Right atrium auricular region (tissue), 2 donors: ENCODE data around the gene NOP9. TPM values are rescaled to one million over a fixed set of nuclear protein-coding genes. Genes with fewer than 3 reads are reported as not detected.

Source experiments
- DNase-seq: peaks from one replicate; pipeline ENCODE4 v3.0.0-alpha.2; 2019; ENCODE audit warnings: low spot score
- H3K27ac ChIP-seq, 2 donors: fragments of 200-600 bp; sonication (generic); 1 replicate in 1 of 2; 2 replicates in 1 of 2; pipeline ENCODE4 v1.5.1; 2016 to 2019
- H3K27me3 ChIP-seq, 2 donors: fragments of 200-600 bp; sonication (generic); one replicate each; pipeline versions ENCODE4 v1.5.1 to v1.6.0; 2017 to 2019
- H3K36me3 ChIP-seq: fragments of 200-600 bp; sonication (generic); one replicate; pipeline ENCODE4 v1.5.1; 2016
- H3K4me1 ChIP-seq, 2 donors: fragments of 200-600 bp; sonication (generic); one replicate each; pipeline versions ENCODE4 v1.5.1 to v1.6.0; 2017 to 2019
- H3K4me3 ChIP-seq, 2 donors: fragments of 200-600 bp; sonication (generic); 1 replicate in 1 of 2; 2 replicates in 1 of 2; pipeline ENCODE4 v1.5.1; 2017 to 2019; ENCODE audit warnings: mild to moderate bottlenecking in 1 of 2, moderate library complexity in 1 of 2
- H3K9me3 ChIP-seq, 2 donors: fragments of 200-600 bp; sonication (generic); one replicate each; pipeline ENCODE4 v1.5.1; 2019
- CTCF ChIP-seq, 2 donors: fragments of 200-600 bp; sonication (generic); IDR thresholded peaks; one replicate each; pipeline ENCODE4 v1.5.1; 2019; ENCODE audit warnings: antibody characterized with exemption in 2 of 2
- total RNA-seq, 2 donors: library from RNA; depleted of rRNA; stranded (reverse); fragments of >200 nt; gene quantifications; one replicate each; pipeline ENCODE4 v1.1.0, GENCODE V29; 2016

The NOP9 gene
- total RNA-seq, 2 donors from 2014 or later: 13.9 to 15.5 TPM

DNA sequence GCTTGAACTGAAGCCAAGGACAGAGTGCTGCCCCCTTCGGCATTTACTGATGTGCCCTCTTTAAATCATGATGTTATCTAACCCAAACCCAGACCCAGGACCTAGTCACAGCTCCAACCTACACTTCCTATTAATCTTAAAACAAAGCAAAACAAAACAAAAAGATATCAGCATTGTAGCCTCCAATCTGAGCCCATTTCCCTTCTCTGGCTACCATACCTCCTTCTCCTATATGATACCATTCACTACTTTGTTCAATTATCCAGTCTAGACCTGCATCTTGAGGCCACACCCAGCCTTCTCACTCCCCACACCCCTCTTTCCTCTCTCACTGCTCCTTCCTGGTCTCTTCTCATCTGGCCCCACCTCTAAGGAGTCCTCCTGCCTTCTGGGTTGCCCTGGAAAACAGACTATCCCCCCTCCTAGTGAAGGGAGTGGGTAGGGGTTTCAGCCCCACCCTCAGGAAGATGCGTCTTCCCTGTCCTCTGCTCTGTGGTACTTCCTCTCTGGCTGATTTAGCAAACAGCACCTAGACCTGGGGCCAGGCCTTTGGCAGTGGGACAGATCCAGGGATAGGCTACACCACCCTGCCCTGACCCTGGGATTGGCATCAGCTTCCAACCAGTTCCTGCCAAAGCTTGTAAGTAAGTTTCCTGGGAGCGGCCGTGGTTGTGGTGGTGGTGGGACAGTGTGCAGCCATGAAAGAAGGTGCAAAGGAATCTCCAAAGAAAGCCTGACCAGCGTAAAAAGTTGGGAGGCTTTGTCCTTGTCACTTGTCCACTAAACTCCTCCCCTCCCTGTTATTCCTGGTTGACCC, 14.9 kb downstream of the NOP9 start:
- no peak for TF ChIP-seq CTCF (IDR thresholded peaks at IDR 0.05)
- Histone ChIP-seq H3K4me3 (no peak overlapping the region), H3K36me3 (no peaks in the 10 kb centered on the region), H3K9me3 (no peaks in the 10 kb centered on the region), H3K27me3 (no peaks in the 10 kb centered on the region), H3K4me1 (peaks cover 0 to 73% of the 10 kb centered on the region in 2 donors), H3K27ac (peak overlapping the region in 1 of 2 donors; percentile 26)
- DNase-seq: no peak

DNA sequence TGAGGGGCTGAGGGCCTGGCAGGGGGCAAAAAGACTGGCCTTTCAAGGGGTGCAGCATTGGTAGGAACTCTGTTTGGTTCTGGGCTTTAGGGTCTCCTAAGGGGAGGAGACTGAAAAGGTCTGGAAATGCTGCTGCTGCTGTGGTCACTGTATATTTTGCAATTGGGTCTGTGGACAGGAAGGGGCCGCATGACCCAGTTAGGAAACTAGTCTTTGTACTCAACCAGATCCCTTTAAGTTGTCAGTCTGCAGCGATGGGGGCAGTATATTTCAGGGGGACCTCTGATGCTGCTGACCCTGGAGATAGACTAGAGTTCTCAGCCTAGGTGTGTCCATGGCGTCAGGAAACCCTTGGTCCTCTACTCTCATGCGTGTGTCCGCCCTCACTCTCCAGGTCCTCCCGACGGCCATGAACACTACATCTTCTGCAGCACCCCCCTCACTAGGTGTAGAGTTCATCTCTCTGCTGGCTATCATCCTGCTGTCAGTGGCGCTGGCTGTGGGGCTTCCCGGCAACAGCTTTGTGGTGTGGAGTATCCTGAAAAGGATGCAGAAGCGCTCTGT, 15.7 kb downstream of the NOP9 start:
- no peak overlapping the region for H3K4me3 ChIP-seq
- no peaks in the 10 kb centered on the region for H3K9me3 ChIP-seq
- H3K27ac ChIP-seq: peak overlapping the region; percentile 17 to 48
- no peak for DNase-seq
- peaks cover 0 to 66% of the 10 kb centered on the region in 2 donors for H3K4me1 ChIP-seq
- no peaks in the 10 kb centered on the region for H3K27me3 ChIP-seq
- no peaks in the 10 kb centered on the region for H3K36me3 ChIP-seq
- no peak for TF ChIP-seq CTCF (IDR thresholded peaks at IDR 0.05)

DNA sequence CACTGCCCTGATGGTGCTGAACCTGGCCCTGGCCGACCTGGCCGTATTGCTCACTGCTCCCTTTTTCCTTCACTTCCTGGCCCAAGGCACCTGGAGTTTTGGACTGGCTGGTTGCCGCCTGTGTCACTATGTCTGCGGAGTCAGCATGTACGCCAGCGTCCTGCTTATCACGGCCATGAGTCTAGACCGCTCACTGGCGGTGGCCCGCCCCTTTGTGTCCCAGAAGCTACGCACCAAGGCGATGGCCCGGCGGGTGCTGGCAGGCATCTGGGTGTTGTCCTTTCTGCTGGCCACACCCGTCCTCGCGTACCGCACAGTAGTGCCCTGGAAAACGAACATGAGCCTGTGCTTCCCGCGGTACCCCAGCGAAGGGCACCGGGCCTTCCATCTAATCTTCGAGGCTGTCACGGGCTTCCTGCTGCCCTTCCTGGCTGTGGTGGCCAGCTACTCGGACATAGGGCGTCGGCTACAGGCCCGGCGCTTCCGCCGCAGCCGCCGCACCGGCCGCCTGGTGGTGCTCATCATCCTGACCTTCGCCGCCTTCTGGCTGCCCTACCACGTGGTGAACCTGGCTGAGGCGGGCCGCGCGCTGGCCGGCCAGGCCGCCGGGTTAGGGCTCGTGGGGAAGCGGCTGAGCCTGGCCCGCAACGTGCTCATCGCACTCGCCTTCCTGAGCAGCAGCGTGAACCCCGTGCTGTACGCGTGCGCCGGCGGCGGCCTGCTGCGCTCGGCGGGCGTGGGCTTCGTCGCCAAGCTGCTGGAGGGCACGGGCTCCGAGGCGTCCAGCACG, 16.4 kb downstream of the NOP9 start:
- peak overlapping the region; percentile 18 to 48 for H3K27ac ChIP-seq

GRCh38 chr14:24316597-24316950, 16.9 kb downstream of the NOP9 start:
- peaks cover 0 to 55% of the 10 kb centered on the region in 2 donors for H3K4me1 ChIP-seq
- DNase-seq: no peak
- H3K4me3 ChIP-seq: peak overlapping the region in 1 of 2 donors; percentile 16
- no peaks in the 10 kb centered on the region for H3K9me3 ChIP-seq
- H3K27ac ChIP-seq: peak overlapping the region; percentile 18 to 48
- no peaks in the 10 kb centered on the region for H3K36me3 ChIP-seq
- no peaks in the 10 kb centered on the region for H3K27me3 ChIP-seq
- TF ChIP-seq CTCF (IDR thresholded peaks at IDR 0.05): no peak

More for the DNA sequence above, 16.4 kb downstream of the NOP9 start:
- Histone ChIP-seq H3K9me3 (no peaks in the 10 kb centered on the region), H3K36me3 (no peaks in the 10 kb centered on the region), H3K4me1 (peaks cover 0 to 61% of the 10 kb centered on the region in 2 donors), H3K27me3 (no peaks in the 10 kb centered on the region), H3K4me3 (peak overlapping the region in 1 of 2 donors; percentile 16)
- no peak for DNase-seq
- TF ChIP-seq CTCF (IDR thresholded peaks at IDR 0.05): peak in 1 of 2 donors; percentile 53

GRCh38 chr14:24317141-24317928, 17.7 kb downstream of the NOP9 start:
- no peaks in the 10 kb centered on the region for H3K36me3 ChIP-seq

More at GRCh38 chr14:24317141-24317928, 17.7 kb downstream of the NOP9 start:
- Histone ChIP-seq H3K4me3 (no peak overlapping the region), H3K9me3 (no peaks in the 10 kb centered on the region), H3K4me1 (peaks cover 0 to 47% of the 10 kb centered on the region in 2 donors), H3K27me3 (no peaks in the 10 kb centered on the region), H3K27ac (no peak overlapping the region)
- no peak for DNase-seq
- TF ChIP-seq CTCF (IDR thresholded peaks at IDR 0.05): no peak
